ENCODE results near the gene THUMPD2. TPM values are rescaled to one million over a fixed set of nuclear protein-coding genes. Genes with fewer than 3 reads are reported as not detected.

THUMPD2 gene
- total and polyA plus RNA-seq, 7 donors: 4.2 to 15.5 (median 9.0) TPM

- Histone ChIP-seq H3K36me3 (no peaks in the 10 kb centered on the region), H3K4me3 (no peak overlapping the region), H3K9me3 (no peaks in the 10 kb centered on the region), H3K27ac (no peak overlapping the region), H3K27me3 (no peaks in the 10 kb centered on the region), H3K4me1 (no peaks in the 10 kb centered on the region)
- TF ChIP-seq CTCF (IDR thresholded peaks at IDR 0.05) (no peak), EP300 (IDR thresholded peaks at IDR 0.05) (no peak), POLR2AphosphoS5 (IDR thresholded peaks at IDR 0.05) (no peak), POLR2A (IDR thresholded peaks at IDR 0.05) (no peak)
- DNase-seq: no peak
- WGBS, 2 donors: 91 to 96% methylated on average over 2 of the region's 2 CpGs
- intact Hi-C loops (cut with DNase I): no loop called here
Observed at GRCh38 chr2:39787950-39788349, 8.9 kb upstream of the THUMPD2 start.

GRCh38 chr2:39786761-39787522 is 7.9 kb upstream of the THUMPD2 start:
- 75 to 88% methylated on average over 7 of the region's 7 CpGs for WGBS, 2 donors
- Histone ChIP-seq H3K27ac (no peak overlapping the region), H3K4me3 (no peak overlapping the region), H3K27me3 (no peaks in the 10 kb centered on the region), H3K4me1 (no peaks in the 10 kb centered on the region), H3K9me3 (no peaks in the 10 kb centered on the region), H3K36me3 (no peaks in the 10 kb centered on the region)
- no peak for DNase-seq
- TF ChIP-seq POLR2AphosphoS5 (IDR thresholded peaks at IDR 0.05) (no peak), POLR2A (IDR thresholded peaks at IDR 0.05) (no peak), EP300 (IDR thresholded peaks at IDR 0.05) (no peak), CTCF (IDR thresholded peaks at IDR 0.05) (no peak)
- intact Hi-C loops (cut with DNase I): no loop called here

- H3K9me3 ChIP-seq: no peaks in the 10 kb centered on the region
- H3K27ac ChIP-seq: no peak overlapping the region
Observed at GRCh38 chr2:39782591-39782990, 3.5 kb upstream of the THUMPD2 start.

GRCh38 chr2:39781697-39782096 is 2.6 kb upstream of the THUMPD2 start:
- intact Hi-C loops (cut with DNase I): no loop called here
- H3K27ac ChIP-seq: no peak overlapping the region
- no peak for TF ChIP-seq CTCF (IDR thresholded peaks at IDR 0.05)
- TF ChIP-seq POLR2A (IDR thresholded peaks at IDR 0.05): no peak
- TF ChIP-seq POLR2AphosphoS5 (IDR thresholded peaks at IDR 0.05): no peak
- TF ChIP-seq EP300 (IDR thresholded peaks at IDR 0.05): no peak
- DNase-seq: no peak
- H3K4me3 ChIP-seq: no peak overlapping the region
- no peaks in the 10 kb centered on the region for H3K36me3 ChIP-seq
- no peaks in the 10 kb centered on the region for H3K27me3 ChIP-seq
- no peaks in the 10 kb centered on the region for H3K9me3 ChIP-seq
- WGBS, 2 donors: 87 to 89% methylated on average over 1 of the region's 1 CpG
- H3K4me1 ChIP-seq: peaks cover 0 to 24% (median 12%) of the 10 kb centered on the region in 4 donors

More at GRCh38 chr2:39782591-39782990, 3.5 kb upstream of the THUMPD2 start:
- no peaks in the 10 kb centered on the region for H3K27me3 ChIP-seq
- no peak for DNase-seq
- no peak for TF ChIP-seq POLR2A (IDR thresholded peaks at IDR 0.05)
- TF ChIP-seq POLR2AphosphoS5 (IDR thresholded peaks at IDR 0.05): no peak
- no peak for TF ChIP-seq CTCF (IDR thresholded peaks at IDR 0.05)
- TF ChIP-seq EP300 (IDR thresholded peaks at IDR 0.05): no peak
- intact Hi-C loops (cut with DNase I): no loop called here
- peaks cover 0 to 15% (median 8%) of the 10 kb centered on the region in 4 donors for H3K4me1 ChIP-seq
- H3K36me3 ChIP-seq: no peaks in the 10 kb centered on the region
- no peak overlapping the region for H3K4me3 ChIP-seq
- WGBS, 2 donors: 44 to 47% methylated on average over 2 of the region's 2 CpGs

Measured in sigmoid colon (tissue), 7 donors.